Uterus (tissue), 2 donors: Measurements from ENCODE around the gene TSHZ2.

Experiments
- POLR2A ChIP-seq, 2 donors: fragments of 450-650 bp; IDR thresholded peaks; one replicate each; pipeline ENCODE4 v1.6.1; 2016; ENCODE audit warnings: antibody characterized with exemption in 2 of 2, mild to moderate bottlenecking in 1 of 2, moderate library complexity in 1 of 2
- TF ChIP-seq, protein P1 (sequence below), 4 experiments: fragments of 200-600 bp in 2 of 4; fragments of 450-650 bp in 2 of 4; sonication (generic) in 2 of 4; IDR thresholded peaks; one replicate each; pipeline ENCODE4 v1.5.1; 2016 to 2019; ENCODE audit warnings: antibody characterized with exemption in 4 of 4, mild to moderate bottlenecking in 2 of 4, moderate library complexity in 1 of 4

DNA sequence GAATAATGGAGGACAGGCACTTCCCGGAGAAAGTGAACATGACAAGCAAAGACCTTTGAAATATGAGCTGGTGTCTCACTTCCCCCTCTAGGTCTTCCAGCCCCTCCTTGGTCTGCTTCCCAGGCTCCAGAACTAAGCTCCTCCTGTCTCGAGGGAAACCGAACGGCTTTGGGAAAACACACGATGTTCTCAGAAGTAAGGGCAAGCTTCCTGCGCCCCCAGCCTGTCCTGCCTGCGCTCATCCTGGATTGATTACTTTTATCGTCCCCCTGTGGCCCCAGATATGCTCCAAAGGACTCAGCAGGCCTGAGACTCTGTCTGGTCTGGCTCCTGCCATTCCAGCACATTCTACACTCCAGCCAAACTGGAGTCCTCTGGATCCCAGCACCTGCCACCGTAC is 538.1 kb downstream of the TSHZ2 start:
- TF ChIP-seq, protein P1, sequence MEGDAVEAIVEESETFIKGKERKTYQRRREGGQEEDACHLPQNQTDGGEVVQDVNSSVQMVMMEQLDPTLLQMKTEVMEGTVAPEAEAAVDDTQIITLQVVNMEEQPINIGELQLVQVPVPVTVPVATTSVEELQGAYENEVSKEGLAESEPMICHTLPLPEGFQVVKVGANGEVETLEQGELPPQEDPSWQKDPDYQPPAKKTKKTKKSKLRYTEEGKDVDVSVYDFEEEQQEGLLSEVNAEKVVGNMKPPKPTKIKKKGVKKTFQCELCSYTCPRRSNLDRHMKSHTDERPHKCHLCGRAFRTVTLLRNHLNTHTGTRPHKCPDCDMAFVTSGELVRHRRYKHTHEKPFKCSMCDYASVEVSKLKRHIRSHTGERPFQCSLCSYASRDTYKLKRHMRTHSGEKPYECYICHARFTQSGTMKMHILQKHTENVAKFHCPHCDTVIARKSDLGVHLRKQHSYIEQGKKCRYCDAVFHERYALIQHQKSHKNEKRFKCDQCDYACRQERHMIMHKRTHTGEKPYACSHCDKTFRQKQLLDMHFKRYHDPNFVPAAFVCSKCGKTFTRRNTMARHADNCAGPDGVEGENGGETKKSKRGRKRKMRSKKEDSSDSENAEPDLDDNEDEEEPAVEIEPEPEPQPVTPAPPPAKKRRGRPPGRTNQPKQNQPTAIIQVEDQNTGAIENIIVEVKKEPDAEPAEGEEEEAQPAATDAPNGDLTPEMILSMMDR (IDR thresholded peaks at IDR 0.05): no peak
- TF ChIP-seq POLR2A (IDR thresholded peaks at IDR 0.05): no peak
